HG03432 (cell line): ENCODE measurements around the gene CORO1C.

Experiments used
- ATAC-seq: cut with Tn5 transposase; IDR thresholded peaks from one replicate; pipeline ENCODE4 v1.9.1; 2021; ENCODE audit warnings: mild to moderate bottlenecking, moderate library complexity; ENCODE audit not compliant: unreplicated experiment

The CORO1C gene

GRCh38 chr12:108653922-108654321 is 77.4 kb downstream of the CORO1C start:
- ATAC-seq: no peak

- no peak for ATAC-seq
These were observed 78.2 kb downstream of the CORO1C start for GRCh38 chr12:108653082-108653516.

GRCh38 chr12:108650083-108650482 is 81.2 kb downstream of the CORO1C start:
- no peak for ATAC-seq

GRCh38 chr12:108649669-108650068 is 81.6 kb downstream of the CORO1C start:
- ATAC-seq: no peak

GRCh38 chr12:108649126-108649525 is 82.2 kb downstream of the CORO1C start:
- no peak for ATAC-seq

- ATAC-seq: no peak
These were observed 82.9 kb downstream of the CORO1C start for GRCh38 chr12:108648371-108648770.

GRCh38 chr12:108647585-108648287 is 83.6 kb downstream of the CORO1C start:
- ATAC-seq: no peak

- no peak for ATAC-seq
These were observed 84.4 kb downstream of the CORO1C start for GRCh38 chr12:108646600-108647579.

- no peak for ATAC-seq
These were observed 85.4 kb downstream of the CORO1C start for GRCh38 chr12:108645686-108646599.

- ATAC-seq: no peak
These were observed 86.6 kb downstream of the CORO1C start for GRCh38 chr12:108644811-108645120.

- ATAC-seq: no peak
These were observed 87.1 kb downstream of the CORO1C start for GRCh38 chr12:108643941-108644810.

- no peak for ATAC-seq
These were observed 88.2 kb downstream of the CORO1C start for GRCh38 chr12:108642899-108643654.

GRCh38 chr12:108642269-108642870 is 88.9 kb downstream of the CORO1C start:
- no peak for ATAC-seq

GRCh38 chr12:108641446-108642268 is 89.7 kb downstream of the CORO1C start:
- ATAC-seq: no peak

GRCh38 chr12:108640802-108641445 is 90.4 kb downstream of the CORO1C start:
- no peak for ATAC-seq

- no peak for ATAC-seq
These were observed 92.1 kb downstream of the CORO1C start for GRCh38 chr12:108638997-108639822.
